Stimulated activated naive B cell treated with anti-CD40 and anti-IgM and Interleukin-4, amounts not matched to agents 10 μg/mL and 1 μg/mL and 100 μg/mL, for 72 hours (primary cell): Measurements from ENCODE around the gene CRELD2.
A peak's percentile ranks its signal among the peaks of the same experiment; 100 is the strongest.

Source experiments
- ATAC-seq, 2 donors: fragments of 150-1000 bp; cut with Tn5 transposase; replicated peaks; 2 replicates each; pipeline ENCODE4 v1.10.0; 2021; ENCODE audit warnings: moderate library complexity in 1 of 2
- DNase-seq: peaks from one replicate; pipeline ENCODE4 v3.0.0; 2021
- H3K27ac Mint-ChIP-seq: one replicate; pipeline ENCODE4 v1.8.0; 2022; ENCODE audit warnings: mild to moderate bottlenecking, mixed read lengths
- H3K27me3 Mint-ChIP-seq, 2 donors: one replicate each; pipeline ENCODE4 v1.8.0; 2022; ENCODE audit warnings: mixed read lengths in 2 of 2
- H3K36me3 Mint-ChIP-seq, 2 donors: one replicate each; pipeline ENCODE4 v1.8.0; 2022; ENCODE audit warnings: mixed read lengths in 2 of 2, mild to moderate bottlenecking in 1 of 2
- H3K4me1 Mint-ChIP-seq, 2 donors: one replicate each; pipeline ENCODE4 v1.8.0; 2022; ENCODE audit warnings: mixed read lengths in 2 of 2, mild to moderate bottlenecking in 1 of 2
- H3K4me3 Mint-ChIP-seq, 2 donors: one replicate each; pipeline ENCODE4 v1.8.0; 2022; ENCODE audit warnings: mild to moderate bottlenecking in 2 of 2, mixed read lengths in 2 of 2, moderate library complexity in 1 of 2
- H3K9me3 Mint-ChIP-seq, 2 donors: one replicate each; pipeline ENCODE4 v1.8.0; 2022; ENCODE audit warnings: mixed read lengths in 2 of 2, mild to moderate bottlenecking in 1 of 2

CRELD2 gene

DNA sequence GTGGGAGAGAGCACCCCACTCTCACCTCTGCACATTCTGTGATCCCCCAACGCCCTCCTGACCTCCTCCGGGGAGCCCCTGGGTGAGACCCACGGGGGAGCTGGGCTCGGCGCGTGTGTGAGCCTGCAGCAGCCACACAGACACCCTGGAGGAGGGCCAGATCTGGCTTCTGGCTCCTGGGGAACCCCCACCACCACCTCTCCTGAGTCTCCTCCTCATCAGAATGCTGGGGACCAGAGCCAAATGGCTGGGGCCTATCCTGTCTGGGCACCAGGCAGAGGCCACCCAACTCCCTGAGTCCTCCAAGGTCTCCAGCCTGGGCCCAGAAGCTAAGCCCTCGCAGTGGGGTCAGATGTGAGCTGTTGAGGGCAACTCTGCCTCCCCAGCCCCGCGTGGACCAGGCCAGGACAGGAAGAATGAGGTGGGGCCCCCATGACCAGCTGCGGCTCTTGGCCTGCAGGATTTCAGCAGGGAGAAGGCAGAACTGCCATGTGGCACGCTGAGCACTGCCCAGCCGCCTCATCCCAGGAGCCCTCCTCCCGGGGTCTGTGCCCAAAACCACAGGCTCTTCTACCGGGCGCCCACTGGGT, 36.7 kb downstream of the CRELD2 start:
- no peak for DNase-seq
- Mint-ChIP-seq H3K27ac (peak overlapping the region; percentile 59), H3K36me3 (peaks cover 0 to 4% of the 10 kb centered on the region in 2 donors), H3K9me3 (no peaks in the 10 kb centered on the region), H3K4me1 (peaks cover 22 to 57% of the 10 kb centered on the region in 2 donors), H3K4me3 (no peak overlapping the region), H3K27me3 (no peaks in the 10 kb centered on the region)
- no peak for ATAC-seq

DNA sequence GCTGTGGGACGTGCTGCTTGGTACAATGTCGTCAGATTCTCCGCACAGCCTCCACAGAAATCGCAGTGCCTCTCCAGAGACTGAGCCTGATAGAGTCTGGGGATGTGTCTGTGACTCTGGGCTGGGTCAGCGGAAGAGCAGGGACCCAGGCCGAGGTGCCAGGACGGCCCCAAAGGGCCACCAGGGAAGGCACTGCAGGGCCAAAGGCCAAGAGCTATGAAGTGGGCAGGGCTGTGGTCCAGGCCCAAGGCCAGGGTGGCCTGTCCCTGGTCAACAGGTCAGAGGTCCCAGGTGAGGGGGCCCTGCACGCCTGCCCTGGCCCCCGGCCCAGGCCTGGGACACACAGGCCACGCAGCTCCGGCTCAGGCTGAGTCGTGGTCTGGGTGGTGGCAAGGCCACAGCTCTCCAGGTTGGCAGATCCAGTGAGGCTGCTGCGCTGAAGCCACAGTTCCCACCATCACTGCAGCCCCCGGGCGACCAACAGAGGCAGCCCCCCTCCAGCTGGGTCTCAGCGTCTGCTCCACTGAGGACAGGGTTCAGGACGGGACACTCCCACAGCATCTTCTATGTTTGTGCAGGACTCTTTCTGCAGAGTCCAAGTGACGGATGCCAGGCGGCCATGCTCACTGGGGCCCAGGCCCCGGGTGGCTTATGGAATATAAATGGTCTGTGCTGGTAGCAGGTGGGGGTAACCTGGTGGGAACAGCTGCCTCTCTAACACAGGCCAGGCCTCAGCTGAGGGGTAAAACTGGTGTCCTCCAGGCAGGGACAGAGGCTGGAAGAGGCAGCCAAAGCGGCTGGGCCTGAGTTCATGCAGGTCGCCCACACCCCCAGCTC, 37.4 kb downstream of the CRELD2 start:
- H3K4me3 Mint-ChIP-seq = no peak overlapping the region
- no peak overlapping the region for H3K27ac Mint-ChIP-seq
- H3K36me3 Mint-ChIP-seq = peaks cover 0 to 4% of the 10 kb centered on the region in 2 donors

DNA sequence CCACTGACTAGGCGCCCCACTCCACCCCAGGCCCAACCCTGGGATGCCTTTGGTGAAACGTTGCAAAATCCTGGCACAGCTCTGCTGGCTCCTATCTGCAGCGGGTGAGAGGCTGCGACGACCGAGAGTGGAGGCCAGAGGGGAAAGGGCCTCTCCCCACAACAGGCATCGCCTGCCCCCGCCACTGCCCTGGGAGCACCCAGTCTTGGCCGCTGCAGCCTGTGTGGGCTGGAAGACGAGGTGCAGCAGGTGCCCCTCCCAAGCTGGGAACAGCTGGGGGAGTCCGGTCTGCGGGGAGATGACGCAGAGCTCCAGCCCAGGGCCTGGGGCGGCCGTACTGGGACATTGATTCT, 38.0 kb downstream of the CRELD2 start:
- no peaks in the 10 kb centered on the region for H3K27me3 Mint-ChIP-seq
- DNase-seq (no peak), ATAC-seq (no peak)
- H3K4me1 Mint-ChIP-seq = peaks cover 22 to 51% of the 10 kb centered on the region in 2 donors
- H3K36me3 Mint-ChIP-seq = peaks cover under 1 to 5% of the 10 kb centered on the region in 2 donors
- no peak overlapping the region for H3K4me3 Mint-ChIP-seq
- no peak overlapping the region for H3K27ac Mint-ChIP-seq
- no peaks in the 10 kb centered on the region for H3K9me3 Mint-ChIP-seq

More for the DNA sequence above, 37.4 kb downstream of the CRELD2 start:
- DNase-seq (no peak), ATAC-seq (no peak)
- Mint-ChIP-seq H3K9me3 (no peaks in the 10 kb centered on the region), H3K27me3 (no peaks in the 10 kb centered on the region), H3K4me1 (peaks cover 22 to 56% of the 10 kb centered on the region in 2 donors)

DNA sequence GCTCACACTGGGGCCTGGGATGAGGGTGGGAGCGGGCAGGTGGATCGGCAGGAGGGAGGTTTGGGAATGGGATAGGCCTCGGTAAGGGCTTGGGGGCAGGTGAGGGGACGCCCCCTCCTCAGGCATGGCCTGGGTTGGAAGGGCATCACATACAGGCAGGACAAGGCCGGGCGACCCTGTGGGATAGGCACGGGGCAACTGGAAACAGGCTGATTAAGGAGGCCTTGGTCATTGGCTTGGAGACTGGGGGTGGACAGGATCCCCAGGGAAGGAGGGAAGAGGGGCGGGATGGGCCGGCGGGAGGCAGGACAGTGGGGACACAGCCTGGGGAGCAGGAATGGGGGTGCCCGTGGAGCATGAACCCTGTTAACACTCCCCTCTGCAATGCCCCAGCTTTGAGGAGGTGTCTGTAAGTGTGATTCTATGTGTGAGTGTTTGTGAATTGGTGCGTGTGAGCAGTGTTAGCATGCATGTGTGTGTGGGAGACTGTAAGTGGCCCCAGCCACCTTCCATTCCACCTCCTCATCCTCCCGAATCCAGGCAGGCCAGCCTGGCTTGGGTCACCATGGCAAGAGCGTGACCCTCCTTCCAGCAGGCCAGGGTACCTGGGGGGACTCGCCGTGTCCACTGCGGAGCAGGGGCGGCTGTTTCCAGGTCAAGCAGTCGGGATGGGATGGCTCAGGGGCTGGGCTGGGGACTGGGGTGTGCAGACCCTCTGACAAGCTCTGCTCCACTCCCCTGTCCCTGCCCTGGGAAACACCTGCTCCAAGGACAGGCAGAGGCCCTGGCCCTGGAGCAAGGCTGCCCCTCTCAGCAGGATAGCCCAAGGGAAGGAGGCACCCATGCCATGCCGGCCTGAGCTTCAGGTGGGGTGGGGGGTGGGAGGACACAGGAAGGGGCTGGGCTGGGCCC, 38.7 kb downstream of the CRELD2 start:
- no peak for ATAC-seq
- no peak for DNase-seq
- H3K4me1 Mint-ChIP-seq = peaks cover 22 to 50% of the 10 kb centered on the region in 2 donors
- H3K36me3 Mint-ChIP-seq = peaks cover 6 to 13% of the 10 kb centered on the region in 2 donors
- H3K4me3 Mint-ChIP-seq = no peak overlapping the region
- no peaks in the 10 kb centered on the region for H3K27me3 Mint-ChIP-seq
- H3K27ac Mint-ChIP-seq = peak overlapping the region; percentile 17
- no peaks in the 10 kb centered on the region for H3K9me3 Mint-ChIP-seq

DNA sequence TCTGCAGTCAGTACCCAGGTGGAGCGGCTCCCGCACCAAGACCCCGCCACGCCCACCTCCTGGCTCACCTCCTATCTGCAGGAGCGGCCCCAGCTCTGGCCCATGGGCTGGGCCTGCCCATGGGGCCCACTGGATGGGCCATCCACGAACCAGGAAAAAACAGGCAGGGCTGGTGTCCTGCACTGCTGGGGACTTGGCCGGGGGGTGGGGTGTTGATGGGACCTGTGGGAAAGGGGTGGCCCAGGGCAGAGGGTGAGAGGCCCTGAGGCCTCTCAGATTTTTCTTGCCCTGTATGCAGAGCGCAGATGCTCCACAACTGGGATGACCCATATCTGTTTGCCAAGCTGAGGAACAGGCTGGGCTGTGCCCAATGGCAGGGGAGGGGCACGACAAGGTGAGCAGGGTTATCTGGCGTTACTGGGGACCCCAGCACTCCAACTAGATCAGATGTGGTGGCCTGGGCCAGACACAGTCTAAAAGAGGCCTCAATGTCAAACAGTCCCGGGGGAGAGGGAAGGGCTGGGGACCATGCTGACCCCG, 39.5 kb downstream of the CRELD2 start:
- H3K4me3 Mint-ChIP-seq = peak overlapping the region in 1 of 2 donors; percentile 15
- DNase-seq (no peak), ATAC-seq (no peak)
- peaks cover 12 to 20% of the 10 kb centered on the region in 2 donors for H3K36me3 Mint-ChIP-seq
- no peaks in the 10 kb centered on the region for H3K9me3 Mint-ChIP-seq
- peaks cover 22 to 47% of the 10 kb centered on the region in 2 donors for H3K4me1 Mint-ChIP-seq
- H3K27me3 Mint-ChIP-seq = no peaks in the 10 kb centered on the region
- no peak overlapping the region for H3K27ac Mint-ChIP-seq

DNA sequence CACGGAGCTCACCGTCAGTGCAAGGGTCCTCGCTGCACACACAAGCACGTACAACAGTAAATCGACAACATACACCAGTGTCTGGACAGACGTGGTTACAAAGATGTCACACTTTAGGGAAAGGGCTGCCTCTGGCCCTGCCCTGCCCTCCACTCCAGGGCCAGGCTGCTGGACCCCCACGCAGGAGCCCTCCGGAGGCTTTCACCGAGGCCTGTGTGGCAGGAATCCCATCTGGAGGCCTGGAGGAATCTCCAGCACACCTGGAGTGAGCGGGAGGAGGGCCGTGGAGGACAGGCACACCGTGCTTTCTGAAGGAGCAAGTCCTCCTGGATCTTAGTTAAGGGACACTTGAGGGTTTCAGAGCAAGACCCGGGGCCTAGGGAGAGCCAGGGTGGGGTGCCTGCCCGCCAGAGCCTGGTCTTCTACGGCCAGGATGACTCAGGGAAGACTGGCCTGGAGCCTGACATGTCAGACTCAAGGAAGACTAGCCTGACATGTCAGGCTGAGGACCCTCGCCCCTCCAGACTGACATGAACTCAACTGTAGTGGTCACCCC, 40.0 kb downstream of the CRELD2 start:
- peaks cover 21 to 47% of the 10 kb centered on the region in 2 donors for H3K4me1 Mint-ChIP-seq
- peak overlapping the region; percentile 96 for H3K27ac Mint-ChIP-seq
- ATAC-seq (no peak), DNase-seq (no peak)
- no peaks in the 10 kb centered on the region for H3K9me3 Mint-ChIP-seq
- H3K36me3 Mint-ChIP-seq = peaks cover 17 to 26% of the 10 kb centered on the region in 2 donors
- H3K4me3 Mint-ChIP-seq = peak overlapping the region; percentile 89 to 90
- H3K27me3 Mint-ChIP-seq = no peaks in the 10 kb centered on the region

DNA sequence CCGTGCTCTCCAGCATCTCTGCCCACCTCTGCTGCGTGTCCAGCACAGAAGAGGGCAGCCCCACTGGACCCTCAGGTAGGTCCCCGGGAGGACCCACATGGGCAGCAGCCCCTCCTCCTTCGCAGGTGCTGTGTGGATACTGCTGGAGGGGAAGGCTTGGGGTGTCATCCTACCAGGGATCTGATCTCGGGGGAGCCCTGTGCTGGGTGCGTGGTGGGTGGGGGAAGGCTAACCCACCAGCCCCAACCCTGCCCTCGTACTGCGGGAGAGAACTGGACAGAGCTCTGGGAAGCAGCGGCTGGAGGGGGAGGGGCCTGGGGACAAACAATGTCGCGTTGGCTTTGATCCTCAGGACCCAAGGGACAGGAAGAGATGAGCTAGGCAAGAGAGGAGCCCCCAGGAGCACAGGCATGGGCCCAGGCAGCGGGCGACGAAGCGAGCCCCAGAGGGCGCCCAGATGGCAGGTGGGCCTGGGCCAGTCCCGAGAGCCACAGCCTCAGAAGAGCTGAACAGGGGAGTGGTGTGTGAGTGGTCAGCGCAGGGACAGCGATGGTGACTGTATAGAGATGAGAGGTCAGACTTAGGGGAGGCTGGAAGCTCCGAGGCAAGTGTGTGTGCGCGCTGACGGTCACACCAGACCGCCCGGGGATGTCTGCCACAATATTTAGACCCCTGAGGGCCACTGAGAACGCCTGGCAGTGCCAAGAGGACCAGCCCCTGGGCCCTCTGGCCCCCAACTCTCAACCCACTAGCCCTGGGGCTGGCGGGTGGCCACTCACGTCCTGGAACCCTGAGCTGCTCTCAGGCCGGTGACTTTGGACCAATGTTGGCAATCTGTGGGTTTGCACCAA, 40.7 kb downstream of the CRELD2 start:
- Mint-ChIP-seq H3K27me3 (no peaks in the 10 kb centered on the region), H3K27ac (peak overlapping the region; percentile 96), H3K36me3 (peaks cover 24 to 33% of the 10 kb centered on the region in 2 donors), H3K4me1 (peaks cover 24 to 50% of the 10 kb centered on the region in 2 donors), H3K9me3 (no peaks in the 10 kb centered on the region), H3K4me3 (peak overlapping the region; percentile 89 to 90)
- no peak for DNase-seq
- no peak for ATAC-seq

DNA sequence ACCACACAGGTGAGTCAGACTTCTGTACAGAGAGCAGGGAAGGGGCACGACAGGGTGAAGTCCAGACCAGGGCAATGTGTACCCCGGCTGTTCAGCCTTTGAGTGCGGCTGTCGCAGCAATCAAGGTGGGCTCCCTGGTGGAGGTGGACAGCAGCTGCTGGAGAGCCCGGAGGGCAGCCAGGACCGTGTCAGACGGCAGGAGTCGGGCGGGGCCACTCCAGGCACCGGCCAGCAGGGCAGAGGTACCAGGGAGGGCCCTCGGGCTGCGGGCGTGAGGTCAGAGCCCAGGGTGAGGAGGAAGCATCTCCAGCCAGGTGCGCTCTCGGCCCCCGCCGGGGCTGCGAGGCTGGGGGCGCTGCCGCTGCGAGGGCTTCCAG, 41.3 kb downstream of the CRELD2 start:
- ATAC-seq (peak; percentile 20 to 22), DNase-seq (no peak)
- Mint-ChIP-seq H3K9me3 (no peaks in the 10 kb centered on the region), H3K36me3 (peaks cover 29 to 39% of the 10 kb centered on the region in 2 donors), H3K4me3 (peak overlapping the region; percentile 89 to 90), H3K4me1 (peaks cover 29 to 55% of the 10 kb centered on the region in 2 donors), H3K27ac (peak overlapping the region; percentile 96), H3K27me3 (no peaks in the 10 kb centered on the region)

DNA sequence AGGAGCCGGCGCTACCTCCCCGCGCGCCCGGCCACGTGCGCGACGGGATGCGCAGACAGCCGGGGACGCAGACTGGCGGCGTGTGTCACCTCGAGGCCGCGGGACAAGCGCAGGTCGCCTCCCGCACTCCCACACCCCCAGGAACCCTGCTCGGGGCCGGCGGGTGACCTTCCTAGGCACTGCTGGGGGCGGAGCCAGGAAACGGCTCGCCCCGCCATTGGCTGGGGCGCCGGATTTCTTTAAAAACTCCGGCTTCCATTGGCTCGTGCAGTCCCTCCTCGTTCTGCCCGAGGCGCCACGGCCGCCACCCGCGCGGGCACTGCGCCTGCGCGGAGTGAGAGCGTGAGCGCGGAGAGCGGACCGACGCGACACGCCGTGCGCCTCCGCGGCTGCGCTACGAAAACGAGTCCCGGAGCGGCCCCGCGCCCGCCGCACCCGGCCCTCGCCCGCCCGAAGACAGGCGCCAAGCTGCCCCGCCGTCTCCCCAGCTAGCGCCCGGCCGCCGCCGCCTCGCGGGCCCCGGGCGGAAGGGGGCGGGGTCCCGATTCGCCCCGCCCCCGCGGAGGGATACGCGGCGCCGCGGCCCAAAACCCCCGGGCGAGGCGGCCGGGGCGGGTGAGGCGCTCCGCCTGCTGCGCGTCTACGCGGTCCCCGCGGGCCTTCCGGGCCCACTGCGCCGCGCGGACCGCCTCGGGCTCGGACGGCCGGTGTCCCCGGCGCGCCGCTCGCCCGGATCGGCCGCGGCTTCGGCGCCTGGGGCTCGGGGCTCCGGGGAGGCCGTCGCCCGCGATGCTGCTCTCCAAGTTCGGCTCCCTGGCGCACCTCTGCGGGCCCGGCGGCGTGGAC, 41.9 kb downstream of the CRELD2 start, which contains the start of gene PIM3:
Gene PIM3 (plus strand): TSS at position 614 of the 846 bp plus-strand sequence. CDS start 176 bp downstream, at position 790.
- Mint-ChIP-seq H3K9me3 (no peaks in the 10 kb centered on the region), H3K36me3 (peaks cover 30 to 41% of the 10 kb centered on the region in 2 donors), H3K4me1 (peaks cover 28 to 55% of the 10 kb centered on the region in 2 donors), H3K4me3 (peak within 1 kb of the TSS; percentile 94 to 98), H3K27ac (peak within 1 kb of the TSS; percentile 97), H3K27me3 (no peaks in the 10 kb centered on the region)
- peak; percentile 78 to 82 for ATAC-seq
- peak; percentile 95 for DNase-seq

DNA sequence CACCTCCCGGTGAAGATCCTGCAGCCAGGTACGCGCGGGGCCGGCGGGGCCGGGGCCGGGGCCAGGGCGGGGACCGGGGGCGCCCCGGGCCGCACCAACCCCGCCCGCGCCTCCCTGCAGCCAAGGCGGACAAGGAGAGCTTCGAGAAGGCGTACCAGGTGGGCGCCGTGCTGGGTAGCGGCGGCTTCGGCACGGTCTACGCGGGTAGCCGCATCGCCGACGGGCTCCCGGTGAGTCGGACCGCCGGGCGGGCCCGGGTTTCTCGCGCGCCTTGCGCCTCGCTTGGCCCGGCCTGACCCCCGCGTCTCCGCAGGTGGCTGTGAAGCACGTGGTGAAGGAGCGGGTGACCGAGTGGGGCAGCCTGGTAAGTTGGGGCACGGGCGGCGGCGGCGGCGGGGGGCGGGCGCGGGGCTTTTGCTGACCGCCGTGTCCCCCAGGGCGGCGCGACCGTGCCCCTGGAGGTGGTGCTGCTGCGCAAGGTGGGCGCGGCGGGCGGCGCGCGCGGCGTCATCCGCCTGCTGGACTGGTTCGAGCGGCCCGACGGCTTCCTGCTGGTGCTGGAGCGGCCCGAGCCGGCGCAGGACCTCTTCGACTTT, 42.7 kb downstream of the CRELD2 start:
- Mint-ChIP-seq H3K27me3 (no peaks in the 10 kb centered on the region), H3K27ac (peak overlapping the region; percentile 97), H3K4me3 (peak overlapping the region; percentile 94 to 98), H3K36me3 (peaks cover 30 to 42% of the 10 kb centered on the region in 2 donors), H3K4me1 (peaks cover 30 to 62% of the 10 kb centered on the region in 2 donors), H3K9me3 (no peaks in the 10 kb centered on the region)
- DNase-seq (no peak), ATAC-seq (no peak)

DNA sequence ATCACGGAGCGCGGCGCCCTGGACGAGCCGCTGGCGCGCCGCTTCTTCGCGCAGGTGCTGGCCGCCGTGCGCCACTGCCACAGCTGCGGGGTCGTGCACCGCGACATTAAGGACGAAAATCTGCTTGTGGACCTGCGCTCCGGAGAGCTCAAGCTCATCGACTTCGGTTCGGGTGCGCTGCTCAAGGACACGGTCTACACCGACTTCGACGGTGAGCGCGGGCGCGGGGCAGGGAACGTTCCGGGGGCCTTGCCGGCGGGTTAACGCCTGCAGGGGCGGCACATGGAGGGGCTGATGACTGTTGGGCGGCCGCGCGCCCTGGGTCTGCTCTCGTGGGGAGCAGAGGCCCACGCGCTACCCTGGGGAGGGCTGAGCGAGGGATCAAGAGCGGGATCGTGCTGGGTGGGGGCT, 43.2 kb downstream of the CRELD2 start:
- Mint-ChIP-seq H3K4me1 (peaks cover 33 to 63% of the 10 kb centered on the region in 2 donors), H3K27ac (peak overlapping the region; percentile 97), H3K27me3 (no peaks in the 10 kb centered on the region), H3K36me3 (peaks cover 30 to 46% of the 10 kb centered on the region in 2 donors), H3K9me3 (no peaks in the 10 kb centered on the region), H3K4me3 (peak overlapping the region; percentile 94 to 98)
- peak in 1 of 2 donors; percentile 1 for ATAC-seq
- no peak for DNase-seq
